Measurements from ENCODE around the gene GNB2.

DNA sequence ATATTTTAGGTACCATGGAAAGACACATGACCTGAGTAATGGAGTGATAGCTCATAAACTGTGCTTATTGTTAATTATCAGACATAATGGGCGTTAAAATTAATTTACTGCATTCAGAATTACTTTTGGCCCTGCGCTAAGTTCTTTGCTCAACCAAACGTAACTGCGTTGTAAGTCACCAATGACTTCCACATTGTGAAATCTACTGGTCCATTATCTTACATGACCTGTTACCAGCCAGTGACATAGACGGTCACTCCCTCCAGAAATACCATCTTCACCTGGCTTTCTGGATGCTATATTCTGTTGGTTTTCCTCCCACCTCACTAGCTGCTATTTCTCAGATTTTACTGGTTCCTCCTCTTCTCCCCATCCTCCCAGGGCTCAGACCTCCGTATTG, 25.5 kb downstream of the GNB2 start:
- TF ChIP-seq, protein P1, sequence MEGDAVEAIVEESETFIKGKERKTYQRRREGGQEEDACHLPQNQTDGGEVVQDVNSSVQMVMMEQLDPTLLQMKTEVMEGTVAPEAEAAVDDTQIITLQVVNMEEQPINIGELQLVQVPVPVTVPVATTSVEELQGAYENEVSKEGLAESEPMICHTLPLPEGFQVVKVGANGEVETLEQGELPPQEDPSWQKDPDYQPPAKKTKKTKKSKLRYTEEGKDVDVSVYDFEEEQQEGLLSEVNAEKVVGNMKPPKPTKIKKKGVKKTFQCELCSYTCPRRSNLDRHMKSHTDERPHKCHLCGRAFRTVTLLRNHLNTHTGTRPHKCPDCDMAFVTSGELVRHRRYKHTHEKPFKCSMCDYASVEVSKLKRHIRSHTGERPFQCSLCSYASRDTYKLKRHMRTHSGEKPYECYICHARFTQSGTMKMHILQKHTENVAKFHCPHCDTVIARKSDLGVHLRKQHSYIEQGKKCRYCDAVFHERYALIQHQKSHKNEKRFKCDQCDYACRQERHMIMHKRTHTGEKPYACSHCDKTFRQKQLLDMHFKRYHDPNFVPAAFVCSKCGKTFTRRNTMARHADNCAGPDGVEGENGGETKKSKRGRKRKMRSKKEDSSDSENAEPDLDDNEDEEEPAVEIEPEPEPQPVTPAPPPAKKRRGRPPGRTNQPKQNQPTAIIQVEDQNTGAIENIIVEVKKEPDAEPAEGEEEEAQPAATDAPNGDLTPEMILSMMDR (IDR thresholded peaks at IDR 0.05 in 8 of 11, conservative IDR thresholded peaks at IDR 0.05 in 3 of 11): no peak
- no peak for TF ChIP-seq POLR2AphosphoS5 (IDR thresholded peaks at IDR 0.05)

Data from spleen (tissue), 7 donors.